H9 (cell line): ENCODE data around the gene GPR107. TPM values are rescaled to one million over a fixed set of nuclear protein-coding genes. Genes with fewer than 3 reads are reported as not detected.

Experiments
- DNase-seq: peaks from one replicate; pipeline ENCODE4 v3.0.0-alpha.2; 2017
- H2AFZ ChIP-seq: one replicate; pipeline ENCODE4 v1.6.1; 2013; ENCODE audit warnings: mild to moderate bottlenecking, low read length, control low read depth, moderate library complexity
- H2AK5ac ChIP-seq: 2 replicates; pipeline ENCODE4 v1.6.1; 2013; ENCODE audit warnings: low read length, control low read depth, mixed read lengths; ENCODE audit not compliant: insufficient read length
- H2BK120ac ChIP-seq: one replicate; pipeline ENCODE4 v1.6.1; 2013; ENCODE audit warnings: low read depth, mild to moderate bottlenecking, low read length, control low read depth, inconsistent platforms; ENCODE audit not compliant: poor library complexity, severe bottlenecking
- H2BK12ac ChIP-seq: 2 replicates; pipeline ENCODE4 v1.6.1; 2013; ENCODE audit warnings: low read length, control low read depth, mixed read lengths, low read depth; ENCODE audit not compliant: insufficient read length
- H2BK15ac ChIP-seq: 2 replicates; pipeline ENCODE4 v1.6.1; 2013; ENCODE audit warnings: low read depth, low read length, control low read depth
- H2BK20ac ChIP-seq: one replicate; pipeline ENCODE4 v1.6.1; 2013; ENCODE audit warnings: low read depth, mild to moderate bottlenecking, low read length, control low read depth, inconsistent platforms; ENCODE audit not compliant: poor library complexity, severe bottlenecking
- H2BK5ac ChIP-seq: 2 replicates; pipeline ENCODE4 v1.6.1; 2013; ENCODE audit warnings: low read length, control low read depth, mixed read lengths; ENCODE audit not compliant: insufficient read length
- H3K14ac ChIP-seq: 2 replicates; pipeline ENCODE4 v1.6.1; 2013; ENCODE audit warnings: low read length, control low read depth; ENCODE audit not compliant: insufficient read depth
- H3K18ac ChIP-seq: 2 replicates; pipeline ENCODE4 v1.6.1; 2013; ENCODE audit warnings: low read depth, mild to moderate bottlenecking, mixed read lengths, low read length, control low read depth; ENCODE audit not compliant: insufficient read length
- H3K23ac ChIP-seq: 2 replicates; pipeline ENCODE4 v1.6.1; 2013; ENCODE audit warnings: low read length, control low read depth, mixed read lengths, low read depth; ENCODE audit not compliant: insufficient read length
- H3K23me2 ChIP-seq: 2 replicates; pipeline ENCODE4 v1.6.1; 2013; ENCODE audit warnings: low read depth, mild to moderate bottlenecking, mixed read lengths, low read length, control low read depth; ENCODE audit not compliant: insufficient read length, poor library complexity, severe bottlenecking
- H3K27ac ChIP-seq: 2 replicates; pipeline ENCODE4 v1.5.1; 2013; ENCODE audit warnings: low read length, control low read depth, mixed read lengths, low read depth; ENCODE audit not compliant: insufficient read length
- H3K27me3 ChIP-seq: 2 replicates; pipeline ENCODE4 v1.6.1; 2013; ENCODE audit warnings: low read length, control low read depth, inconsistent platforms; ENCODE audit not compliant: insufficient read depth
- H3K4ac ChIP-seq: 2 replicates; pipeline ENCODE4 v1.6.1; 2013; ENCODE audit warnings: low read depth, mild to moderate bottlenecking, control low read depth, inconsistent platforms, low read length, moderate library complexity
- H3K4me1 ChIP-seq: 2 replicates; pipeline ENCODE4 v1.6.1; 2013; ENCODE audit warnings: low read length, control low read depth, inconsistent platforms; ENCODE audit not compliant: insufficient read depth
- H3K4me2 ChIP-seq: 2 replicates; pipeline ENCODE4 v1.6.1; 2013; ENCODE audit warnings: low read length, control low read depth, mixed read lengths; ENCODE audit not compliant: insufficient read length, insufficient read depth
- H3K56ac ChIP-seq: 2 replicates; pipeline ENCODE4 v1.6.1; 2013; ENCODE audit warnings: low read depth, mild to moderate bottlenecking, mixed read lengths, low read length, control low read depth; ENCODE audit not compliant: insufficient read length
- H3K79me1 ChIP-seq: 2 replicates; pipeline ENCODE4 v1.6.1; 2013; ENCODE audit warnings: low read depth, mild to moderate bottlenecking, moderate library complexity, low read length, control low read depth, inconsistent platforms; ENCODE audit not compliant: insufficient read depth, poor library complexity, severe bottlenecking
- H3K79me2 ChIP-seq: 2 replicates; pipeline ENCODE4 v1.6.1; 2013; ENCODE audit warnings: low read length, control low read depth, inconsistent platforms; ENCODE audit not compliant: insufficient read depth
- H3K9ac ChIP-seq: 2 replicates; pipeline ENCODE4 v1.6.1; 2013; ENCODE audit warnings: low read length, control low read depth, mixed read lengths; ENCODE audit not compliant: insufficient read length; ENCODE audit errors: extremely low read depth
- H3K9me3 ChIP-seq: one replicate; pipeline ENCODE4 v1.6.1; 2013; ENCODE audit warnings: low read depth, low read length, inconsistent platforms; ENCODE audit not compliant: control insufficient read depth
- H3T11ph ChIP-seq: one replicate; pipeline ENCODE4 v1.6.1; 2013; ENCODE audit warnings: mild to moderate bottlenecking, low read length, control low read depth, inconsistent platforms
- H4K20me1 ChIP-seq: one replicate; pipeline ENCODE4 v1.6.1; 2013; ENCODE audit not compliant: control insufficient read depth, insufficient read length, insufficient read depth
- H4K5ac ChIP-seq: 2 replicates; pipeline ENCODE4 v1.6.1; 2013; ENCODE audit warnings: low read depth, mild to moderate bottlenecking, mixed read lengths, low read length, control low read depth; ENCODE audit not compliant: insufficient read length
- H4K8ac ChIP-seq: replicated peaks from 2 replicates; pipeline ENCODE4 v1.6.1; 2013; ENCODE audit warnings: low read length, control low read depth, mixed read lengths, low read depth; ENCODE audit not compliant: insufficient read length
- H4K91ac ChIP-seq: 2 replicates; pipeline ENCODE4 v1.6.1; 2013; ENCODE audit warnings: low read depth, mild to moderate bottlenecking, moderate library complexity, mixed read lengths, low read length, control low read depth; ENCODE audit not compliant: insufficient read length
- H3K27ac Mint-ChIP-seq, 3 experiments: 2 replicates in 2 of 3; 3 replicates in 1 of 3; pipeline ENCODE4 v1.8.0; 2020 to 2021; ENCODE audit warnings: mixed read lengths in 3 of 3, mild to moderate bottlenecking in 1 of 3, moderate library complexity in 1 of 3
- H3K27me3 Mint-ChIP-seq: 2 replicates; pipeline ENCODE4 v1.8.0; 2021; ENCODE audit warnings: low read depth, mild to moderate bottlenecking, moderate library complexity, mixed read lengths
- H3K36me3 Mint-ChIP-seq, 3 experiments: 2 replicates in 2 of 3; 3 replicates in 1 of 3; pipeline ENCODE4 v1.8.0; 2020 to 2021; ENCODE audit warnings: low read depth in 3 of 3, mixed read lengths in 3 of 3; ENCODE audit not compliant: insufficient read depth in 1 of 3
- H3K4me1 Mint-ChIP-seq, 2 experiments: 2 replicates each; pipeline ENCODE4 v1.8.0; 2020; ENCODE audit warnings: mixed read lengths in 2 of 2
- H3K4me3 Mint-ChIP-seq, 2 experiments: 2 replicates in 1 of 2; 3 replicates in 1 of 2; pipeline ENCODE4 v1.8.0; 2020 to 2021; ENCODE audit warnings: mild to moderate bottlenecking in 2 of 2, mixed read lengths in 2 of 2, moderate library complexity in 1 of 2
- H3K9me3 Mint-ChIP-seq, 2 experiments: 2 replicates in 1 of 2; 3 replicates in 1 of 2; pipeline ENCODE4 v1.8.0; 2020; ENCODE audit warnings: mild to moderate bottlenecking in 2 of 2, mixed read lengths in 2 of 2, moderate library complexity in 1 of 2
- CTCF ChIP-seq: fragments of 200-600 bp; sonication (generic); conservative IDR thresholded peaks from 3 replicates; pipeline ENCODE4 v1.8.0; 2021; ENCODE audit warnings: antibody characterized with exemption, mild to moderate bottlenecking
- WGBS: extraction: QIAGEN DNeasy Blood & Tissue Kit; methylation state at CpG from one replicate; pipeline ENCODE4 v1.1.7; 2013; ENCODE audit warnings: missing lambda C conversion rate, low lambda C conversion rate, mixed read lengths; ENCODE audit not compliant: insufficient read length; ENCODE audit errors: extremely low coverage; 5-methylcytosine and 5-hydroxymethylcytosine counted together
- total RNA-seq: library from RNA; stranded (reverse); gene quantifications from 2 replicates; pipeline ENCODE4 v1.2.1, GENCODE V29; 2021

The GPR107 gene
- total RNA-seq, 1 experiment from 2014 or later: 38.0 TPM

GRCh38 chr9:130084337-130084736 lies 30.6 kb downstream of the GPR107 start:
- H3K9me3 Mint-ChIP-seq: no peaks in the 10 kb centered on the region
- no peak overlapping the region for H2AFZ ChIP-seq
- H2BK5ac ChIP-seq: no peak overlapping the region
- H3K9ac ChIP-seq: no peak overlapping the region
- no peaks in the 10 kb centered on the region for H3K9me3 ChIP-seq
- no peak overlapping the region for H3K18ac ChIP-seq
- H3K4ac ChIP-seq: no peak overlapping the region
- no peak overlapping the region for H2AK5ac ChIP-seq
- H3K14ac ChIP-seq: no peak overlapping the region
- no peak overlapping the region for H4K91ac ChIP-seq
- no peak for TF ChIP-seq CTCF
- H3K56ac ChIP-seq: no peak overlapping the region
- no peak overlapping the region for H3K4me3 Mint-ChIP-seq
- H3K4me1 ChIP-seq: no peaks in the 10 kb centered on the region
- H3K23me2 ChIP-seq: no peaks in the 10 kb centered on the region
- no peak overlapping the region for H2BK12ac ChIP-seq
- H4K20me1 ChIP-seq: no peaks in the 10 kb centered on the region
- no peaks in the 10 kb centered on the region for H3K27me3 Mint-ChIP-seq
- no peaks in the 10 kb centered on the region for H3K4me1 Mint-ChIP-seq
- DNase-seq: no peak
- no peaks in the 10 kb centered on the region for H3K79me2 ChIP-seq
- no peak overlapping the region for H3K27ac ChIP-seq
- no peak overlapping the region for H3T11ph ChIP-seq
- no peak overlapping the region for H2BK120ac ChIP-seq
- H4K5ac ChIP-seq: no peak overlapping the region
- H3K27ac Mint-ChIP-seq: peak overlapping the region in 1 of 3 experiments; percentile 68; a peak in 1 of 7 replicates
- H2BK15ac ChIP-seq: no peak overlapping the region
- H3K27me3 ChIP-seq: no peaks in the 10 kb centered on the region
- H3K4me2 ChIP-seq: no peak overlapping the region
- H3K23ac ChIP-seq: no peak overlapping the region
- WGBS: no CpG with 5 or more reads among the region's 7 CpGs
- no peak overlapping the region for H2BK20ac ChIP-seq
- H3K79me1 ChIP-seq: no peaks in the 10 kb centered on the region
- H4K8ac ChIP-seq: no peak overlapping the region
- H3K36me3 Mint-ChIP-seq: peaks cover 12 to 53% (median 39%) of the 10 kb centered on the region in 3 experiments; a peak in 6 of 7 replicates
